ENCODE measurements around the gene ZC3H4. TPM values are rescaled to one million over a fixed set of nuclear protein-coding genes. Genes with fewer than 3 reads are reported as not detected.

ZC3H4 gene
- total and polyA plus RNA-seq, 4 donors: 12.2 to 51.6 (median 16.2) TPM

DNA sequence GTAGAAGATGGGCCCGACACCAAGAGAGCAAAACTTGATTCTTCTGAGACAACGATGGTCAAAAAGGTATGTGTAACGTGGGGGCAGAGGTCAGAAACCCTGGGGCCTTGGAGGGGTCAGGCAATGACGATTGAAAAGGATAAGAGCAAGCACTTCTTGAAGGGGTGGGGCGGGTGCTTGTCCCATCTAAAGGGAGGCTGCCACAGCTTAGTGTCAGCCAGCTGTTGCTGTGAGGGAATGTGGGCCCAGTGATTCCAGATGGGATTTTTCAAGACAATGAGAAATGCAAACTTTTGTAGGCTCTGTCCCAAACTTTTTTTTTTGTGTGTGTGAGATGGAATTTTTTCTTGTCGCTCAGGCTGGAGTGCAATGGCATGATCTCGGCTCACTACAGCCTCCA, 41.6 kb upstream of the ZC3H4 start:
- WGBS, 2 donors: 72 to 80% methylated on average over 7 of the region's 7 CpGs
- H3K36me3 ChIP-seq (ENCODE audit: control insufficient read depth in 4 of 4, insufficient read depth in 4 of 4, low read length in 4 of 4): peaks cover 13 to 46% (median 31%) of the 10 kb centered on the region in 4 donors
- no peak overlapping the region for H3K27ac ChIP-seq (ENCODE audit: low read depth in 1 of 2, low read length in 1 of 2)
- peaks cover 8 to 23% (median 20%) of the 10 kb centered on the region in 5 donors for H3K4me1 ChIP-seq (ENCODE audit: control insufficient read depth in 5 of 5, insufficient read depth in 5 of 5, low read length in 5 of 5)
- no peak overlapping the region for H3K9ac ChIP-seq (ENCODE audit: insufficient read depth in 1 of 2, low read length in 2 of 2)
- TF ChIP-seq, protein P1, sequence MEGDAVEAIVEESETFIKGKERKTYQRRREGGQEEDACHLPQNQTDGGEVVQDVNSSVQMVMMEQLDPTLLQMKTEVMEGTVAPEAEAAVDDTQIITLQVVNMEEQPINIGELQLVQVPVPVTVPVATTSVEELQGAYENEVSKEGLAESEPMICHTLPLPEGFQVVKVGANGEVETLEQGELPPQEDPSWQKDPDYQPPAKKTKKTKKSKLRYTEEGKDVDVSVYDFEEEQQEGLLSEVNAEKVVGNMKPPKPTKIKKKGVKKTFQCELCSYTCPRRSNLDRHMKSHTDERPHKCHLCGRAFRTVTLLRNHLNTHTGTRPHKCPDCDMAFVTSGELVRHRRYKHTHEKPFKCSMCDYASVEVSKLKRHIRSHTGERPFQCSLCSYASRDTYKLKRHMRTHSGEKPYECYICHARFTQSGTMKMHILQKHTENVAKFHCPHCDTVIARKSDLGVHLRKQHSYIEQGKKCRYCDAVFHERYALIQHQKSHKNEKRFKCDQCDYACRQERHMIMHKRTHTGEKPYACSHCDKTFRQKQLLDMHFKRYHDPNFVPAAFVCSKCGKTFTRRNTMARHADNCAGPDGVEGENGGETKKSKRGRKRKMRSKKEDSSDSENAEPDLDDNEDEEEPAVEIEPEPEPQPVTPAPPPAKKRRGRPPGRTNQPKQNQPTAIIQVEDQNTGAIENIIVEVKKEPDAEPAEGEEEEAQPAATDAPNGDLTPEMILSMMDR (IDR thresholded peaks at IDR 0.05; ENCODE audit: control extremely low read depth, extremely low read depth): no peak
- no peaks in the 10 kb centered on the region for H3K27me3 ChIP-seq (ENCODE audit: control insufficient read depth in 3 of 3, insufficient read depth in 3 of 3, low read length in 2 of 3)
- DNase-seq (peak; percentile 66 to 90 (median 80)), ATAC-seq (ENCODE audit: insufficient read depth, low FRiP score) (no peak)
- no peaks in the 10 kb centered on the region for H3K9me3 ChIP-seq (ENCODE audit: control insufficient read depth in 4 of 4, insufficient read depth in 3 of 4, low read length in 3 of 4)
- no peak overlapping the region for H3K4me3 ChIP-seq

DNA sequence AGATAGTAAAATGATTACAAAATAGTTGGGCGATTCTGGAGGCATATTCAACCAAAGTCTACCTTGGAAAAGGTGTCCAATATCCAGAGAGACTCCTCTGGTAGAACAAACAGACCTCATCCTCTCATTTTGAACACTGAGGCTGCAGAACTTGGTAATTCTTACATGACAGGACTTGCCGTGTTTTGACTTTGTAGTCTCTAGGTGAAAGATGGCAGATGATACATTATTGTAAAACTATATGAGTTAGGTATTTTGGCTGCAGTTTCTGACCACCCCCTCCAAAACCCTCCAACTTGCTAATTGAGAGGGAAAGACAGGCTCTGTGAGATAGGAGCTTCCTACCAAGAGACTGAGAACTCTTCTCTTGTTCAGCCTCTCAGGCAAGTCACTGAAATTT, 39.7 kb upstream of the ZC3H4 start:
- no peaks in the 10 kb centered on the region for H3K27me3 ChIP-seq (ENCODE audit: control insufficient read depth in 3 of 3, insufficient read depth in 3 of 3, low read length in 2 of 3)
- TF ChIP-seq, protein P1 (IDR thresholded peaks at IDR 0.05; ENCODE audit: control extremely low read depth, extremely low read depth): no peak
- H3K4me1 ChIP-seq (ENCODE audit: control insufficient read depth in 5 of 5, insufficient read depth in 5 of 5, low read length in 5 of 5): peaks cover 4 to 20% (median 14%) of the 10 kb centered on the region in 5 donors
- no peaks in the 10 kb centered on the region for H3K9me3 ChIP-seq (ENCODE audit: control insufficient read depth in 4 of 4, insufficient read depth in 3 of 4, low read length in 3 of 4)
- H3K27ac ChIP-seq (ENCODE audit: low read depth in 1 of 2, low read length in 1 of 2): no peak overlapping the region
- 85 to 87% methylated on average over 2 of the region's 2 CpGs for WGBS, 2 donors
- H3K4me3 ChIP-seq: no peak overlapping the region
- H3K36me3 ChIP-seq (ENCODE audit: control insufficient read depth in 4 of 4, insufficient read depth in 4 of 4, low read length in 4 of 4): peaks cover 12 to 40% (median 29%) of the 10 kb centered on the region in 4 donors
- no peak overlapping the region for H3K9ac ChIP-seq (ENCODE audit: insufficient read depth in 1 of 2, low read length in 2 of 2)
- ATAC-seq (ENCODE audit: insufficient read depth, low FRiP score) (no peak), DNase-seq (no peak)

DNA sequence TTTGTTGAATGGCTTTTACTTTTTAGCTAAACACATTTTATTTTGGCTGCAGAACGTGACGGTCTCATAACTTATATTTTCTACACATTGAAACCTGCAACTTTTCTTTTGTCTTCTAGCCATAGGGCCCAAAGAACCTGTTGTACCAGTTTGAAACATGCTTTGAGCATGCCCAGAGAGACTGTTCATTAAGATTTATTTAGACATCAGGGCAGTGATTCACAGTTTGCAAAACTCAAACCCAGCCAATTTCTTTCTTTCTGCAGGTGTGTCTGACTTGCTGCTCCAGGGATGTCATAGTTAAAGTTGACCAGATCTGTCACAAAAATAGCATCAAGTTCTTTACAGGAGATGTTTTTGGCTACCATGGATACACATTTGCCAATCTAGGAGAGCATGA, 39.1 kb upstream of the ZC3H4 start:
- WGBS, 2 donors: 63 to 86% methylated on average over 2 of the region's 2 CpGs
- TF ChIP-seq, protein P1 (IDR thresholded peaks at IDR 0.05; ENCODE audit: control extremely low read depth, extremely low read depth): no peak
- no peak for ATAC-seq (ENCODE audit: insufficient read depth, low FRiP score)
- H3K36me3 ChIP-seq (ENCODE audit: control insufficient read depth in 4 of 4, insufficient read depth in 4 of 4, low read length in 4 of 4): peaks cover 12 to 38% (median 27%) of the 10 kb centered on the region in 4 donors
- no peaks in the 10 kb centered on the region for H3K27me3 ChIP-seq (ENCODE audit: control insufficient read depth in 3 of 3, insufficient read depth in 3 of 3, low read length in 2 of 3)
- H3K4me1 ChIP-seq (ENCODE audit: control insufficient read depth in 5 of 5, insufficient read depth in 5 of 5, low read length in 5 of 5): peaks cover 4 to 17% (median 8%) of the 10 kb centered on the region in 5 donors
- no peak overlapping the region for H3K27ac ChIP-seq (ENCODE audit: low read depth in 1 of 2, low read length in 1 of 2)
- no peak overlapping the region for H3K9ac ChIP-seq (ENCODE audit: insufficient read depth in 1 of 2, low read length in 2 of 2)
- no peaks in the 10 kb centered on the region for H3K9me3 ChIP-seq (ENCODE audit: control insufficient read depth in 4 of 4, insufficient read depth in 3 of 4, low read length in 3 of 4)
- H3K4me3 ChIP-seq: no peak overlapping the region
- DNase-seq: peak in 2 of 3 donors; percentile 48 to 67

DNA sequence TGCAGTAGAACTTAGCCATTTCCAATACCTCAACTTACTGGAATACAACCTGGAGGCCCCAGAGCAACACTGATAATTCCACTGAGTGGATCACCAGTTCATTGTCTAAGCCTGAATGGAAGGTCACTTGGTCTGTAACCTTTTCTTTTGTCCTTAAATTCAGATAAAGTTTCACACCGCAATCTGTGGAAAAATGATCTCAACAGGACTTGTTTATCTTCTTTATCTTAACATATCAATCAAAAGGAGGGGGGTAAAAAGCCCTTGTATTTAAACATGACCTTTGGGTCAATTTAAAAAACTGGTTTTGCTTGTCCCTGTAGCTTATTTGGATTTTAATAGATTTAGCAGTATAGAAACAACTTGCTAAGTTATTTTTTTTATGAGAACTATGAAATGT, 38.6 kb upstream of the ZC3H4 start:
- Histone ChIP-seq H3K27ac (ENCODE audit: low read depth in 1 of 2, low read length in 1 of 2) (no peak overlapping the region), H3K4me3 (no peak overlapping the region), H3K9ac (ENCODE audit: insufficient read depth in 1 of 2, low read length in 2 of 2) (no peak overlapping the region), H3K4me1 (ENCODE audit: control insufficient read depth in 5 of 5, insufficient read depth in 5 of 5, low read length in 5 of 5) (peaks cover 0 to 12% (median 3%) of the 10 kb centered on the region in 5 donors), H3K27me3 (ENCODE audit: control insufficient read depth in 3 of 3, insufficient read depth in 3 of 3, low read length in 2 of 3) (no peaks in the 10 kb centered on the region), H3K9me3 (ENCODE audit: control insufficient read depth in 4 of 4, insufficient read depth in 3 of 4, low read length in 3 of 4) (no peaks in the 10 kb centered on the region), H3K36me3 (ENCODE audit: control insufficient read depth in 4 of 4, insufficient read depth in 4 of 4, low read length in 4 of 4) (peaks cover 12 to 34% (median 25%) of the 10 kb centered on the region in 4 donors)
- 57 to 87% methylated on average over 1 of the region's 1 CpG for WGBS, 2 donors
- TF ChIP-seq, protein P1 (IDR thresholded peaks at IDR 0.05; ENCODE audit: control extremely low read depth, extremely low read depth): no peak
- ATAC-seq (ENCODE audit: insufficient read depth, low FRiP score) (no peak), DNase-seq (no peak)

All from lung (tissue), 12 donors.